Measurements from ENCODE around the gene DYRK1A. TPM values are rescaled to one million over a fixed set of nuclear protein-coding genes. Genes with fewer than 3 reads are reported as not detected.

Gene DYRK1A
- polyA plus RNA-seq, 1 donor: 58.9 TPM

DNA sequence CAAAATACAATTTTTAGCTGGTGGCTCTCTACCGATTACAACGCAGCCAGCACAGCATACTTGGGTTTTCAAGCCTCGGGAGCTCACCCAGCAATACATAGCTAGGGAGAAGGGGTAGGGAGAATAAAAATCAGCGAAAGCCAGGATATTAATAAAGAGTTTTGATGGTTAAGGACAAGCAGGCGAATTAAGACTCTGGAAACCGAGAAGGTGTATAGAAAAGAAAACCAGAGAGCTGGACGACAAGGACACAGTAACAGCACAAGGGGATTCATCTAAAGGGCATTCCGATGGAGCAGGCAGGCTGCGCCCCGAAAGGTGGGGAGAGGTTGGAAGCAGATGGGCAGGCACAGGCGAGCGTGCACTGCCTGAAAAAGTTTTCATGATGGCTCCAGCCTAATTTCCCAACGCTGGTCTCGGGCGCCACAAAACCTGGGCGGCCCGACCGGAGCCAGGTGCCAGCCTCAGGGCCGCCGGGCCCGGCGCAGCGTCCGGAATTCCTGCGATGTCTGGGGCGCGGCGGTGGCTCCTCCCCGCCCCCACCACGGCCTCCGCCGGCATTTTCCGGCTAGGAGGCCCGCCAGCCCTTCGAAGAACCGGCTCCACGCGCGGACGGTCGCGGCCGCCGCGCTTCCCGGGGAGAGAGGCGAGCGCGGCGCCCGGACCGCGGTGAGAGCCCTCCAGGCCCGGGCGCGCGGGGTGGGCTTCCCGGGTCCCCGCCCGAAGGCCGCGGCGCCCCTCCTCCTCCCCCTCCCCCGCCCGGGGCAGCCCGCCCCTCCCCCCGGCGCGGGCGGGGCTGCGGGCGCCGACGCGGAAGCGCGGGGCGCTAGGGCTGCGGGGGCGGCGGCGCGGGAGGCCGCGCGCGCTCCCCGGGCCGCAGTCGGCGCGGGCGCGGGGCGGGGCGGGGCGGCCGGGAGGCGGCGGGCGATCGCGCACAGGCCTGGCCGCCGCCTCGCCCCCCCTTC is 774 bp upstream of the DYRK1A start:
- peak; percentile 77 for DNase-seq

DNA sequence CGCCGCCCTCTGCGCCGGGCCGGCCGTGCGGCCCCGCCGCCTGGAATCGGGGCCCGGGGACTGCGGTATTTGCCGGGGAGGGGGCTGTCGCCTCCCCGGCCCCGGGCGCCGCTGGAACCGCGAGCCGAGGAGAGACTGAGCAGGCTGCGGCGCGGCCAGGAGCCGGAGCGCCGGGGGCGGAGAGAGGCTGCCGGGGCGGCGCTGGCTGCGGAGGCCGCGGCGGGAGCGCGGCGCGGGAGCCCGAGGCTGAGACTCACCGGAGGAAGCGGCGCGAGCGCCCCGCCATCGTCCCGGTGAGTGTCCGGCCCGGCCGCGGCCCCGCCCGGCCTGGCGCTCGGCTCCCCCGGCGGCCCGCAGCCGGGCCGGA is 746 bp downstream of the DYRK1A start:
- peak; percentile 26 for DNase-seq

DNA sequence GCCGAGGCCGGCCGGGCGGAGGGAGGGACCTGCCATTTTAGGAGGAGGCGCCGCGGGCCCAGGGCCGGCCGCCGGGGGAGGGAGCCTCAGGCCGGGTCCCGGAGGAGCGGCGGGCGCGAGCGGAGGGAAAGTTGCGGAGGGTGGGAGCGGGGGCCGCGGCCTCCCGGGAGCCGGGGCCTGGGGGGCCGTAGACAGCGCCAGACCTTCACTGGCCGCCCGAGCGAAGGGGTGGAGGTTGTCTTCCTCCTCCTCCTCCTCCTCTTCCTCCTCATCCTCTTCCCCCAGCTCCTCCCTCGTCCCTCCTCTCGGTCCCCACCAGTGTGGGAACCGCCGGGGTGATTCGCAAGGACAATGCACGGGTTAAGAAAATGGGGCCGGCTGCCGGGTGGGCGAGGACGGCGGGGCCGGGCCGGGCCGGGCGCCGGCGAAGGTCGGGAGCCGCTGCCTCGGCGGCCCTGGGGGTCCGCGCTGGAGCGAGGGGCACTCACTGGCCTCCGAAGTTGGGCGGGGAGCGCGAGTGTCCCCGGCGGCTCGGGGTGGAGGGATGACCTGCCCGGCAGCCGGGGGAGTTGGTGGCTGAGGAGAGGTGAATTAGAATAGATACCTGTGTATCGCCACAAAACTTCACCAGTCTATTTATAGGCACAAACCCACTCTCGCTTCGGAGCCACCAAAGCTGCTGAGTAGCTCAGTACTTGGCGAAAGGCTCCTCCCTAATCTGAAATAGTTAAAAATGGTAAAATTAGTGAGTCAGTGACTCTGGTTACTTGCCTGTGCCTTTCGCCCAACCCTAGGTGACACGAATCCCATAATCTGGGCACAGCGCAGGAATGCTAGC is 1.3 kb downstream of the DYRK1A start:
- peak; percentile 58 for DNase-seq

DNA sequence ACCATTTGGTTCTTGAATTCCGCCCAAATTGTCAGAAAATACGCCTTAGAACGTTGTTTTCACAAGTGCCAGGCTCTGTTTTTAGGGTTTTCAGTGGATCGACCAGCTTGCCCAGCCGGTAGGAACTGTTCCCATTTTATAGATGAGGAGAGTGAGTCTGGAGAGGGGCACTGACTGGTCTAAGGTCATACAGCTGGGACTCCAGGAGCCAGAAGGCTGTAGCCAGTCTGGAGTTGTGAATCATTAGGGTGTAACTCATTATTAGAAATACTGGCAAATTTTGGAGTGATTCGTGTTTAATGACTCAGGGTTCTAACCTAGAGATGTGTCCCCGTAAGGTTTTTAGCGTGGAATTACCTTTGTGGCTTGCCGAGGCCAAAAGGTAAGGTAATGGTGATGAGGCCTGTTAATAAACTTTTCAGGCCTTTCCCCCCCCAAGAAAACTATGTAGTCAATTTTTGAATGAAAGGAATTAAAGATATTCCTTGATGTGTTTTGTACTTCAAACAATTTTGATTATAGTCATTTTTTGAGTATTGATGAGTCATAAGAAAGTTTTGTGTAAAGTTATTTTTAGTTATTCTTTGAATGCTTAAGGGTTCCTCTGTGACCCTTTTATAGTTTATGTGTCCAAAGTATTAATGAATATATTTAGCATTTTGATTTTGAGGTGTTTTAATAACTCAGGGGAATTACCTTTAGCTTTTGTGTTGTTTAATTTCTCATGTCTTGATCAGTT is 2.1 kb downstream of the DYRK1A start:
- no peak for DNase-seq

DNA sequence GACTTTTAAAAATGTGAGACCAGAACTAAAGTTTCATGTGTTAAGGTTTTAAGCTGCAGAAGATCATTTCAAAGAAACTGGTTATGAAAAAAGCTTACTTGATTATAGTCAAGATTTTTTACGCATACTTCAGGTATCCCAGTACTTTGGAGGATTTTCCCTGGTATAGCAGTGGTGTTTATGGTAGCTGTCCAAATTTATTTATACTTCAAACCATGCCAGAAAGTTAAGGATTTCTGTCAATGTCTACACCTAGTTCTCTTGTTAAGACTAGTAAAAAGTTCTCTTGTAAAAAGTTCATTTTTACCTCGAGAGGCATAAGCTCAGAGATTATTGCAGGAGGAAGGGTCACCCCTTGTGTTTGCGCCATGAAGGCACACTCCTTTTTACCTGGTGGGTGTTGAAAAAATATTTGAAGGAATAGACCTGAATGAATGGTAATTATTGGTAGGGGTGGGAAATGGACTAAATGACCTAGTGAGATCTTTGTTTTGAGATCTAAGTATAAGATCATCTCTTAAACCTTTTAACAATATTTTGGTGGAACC is 2.8 kb downstream of the DYRK1A start:
- DNase-seq: no peak

DNA sequence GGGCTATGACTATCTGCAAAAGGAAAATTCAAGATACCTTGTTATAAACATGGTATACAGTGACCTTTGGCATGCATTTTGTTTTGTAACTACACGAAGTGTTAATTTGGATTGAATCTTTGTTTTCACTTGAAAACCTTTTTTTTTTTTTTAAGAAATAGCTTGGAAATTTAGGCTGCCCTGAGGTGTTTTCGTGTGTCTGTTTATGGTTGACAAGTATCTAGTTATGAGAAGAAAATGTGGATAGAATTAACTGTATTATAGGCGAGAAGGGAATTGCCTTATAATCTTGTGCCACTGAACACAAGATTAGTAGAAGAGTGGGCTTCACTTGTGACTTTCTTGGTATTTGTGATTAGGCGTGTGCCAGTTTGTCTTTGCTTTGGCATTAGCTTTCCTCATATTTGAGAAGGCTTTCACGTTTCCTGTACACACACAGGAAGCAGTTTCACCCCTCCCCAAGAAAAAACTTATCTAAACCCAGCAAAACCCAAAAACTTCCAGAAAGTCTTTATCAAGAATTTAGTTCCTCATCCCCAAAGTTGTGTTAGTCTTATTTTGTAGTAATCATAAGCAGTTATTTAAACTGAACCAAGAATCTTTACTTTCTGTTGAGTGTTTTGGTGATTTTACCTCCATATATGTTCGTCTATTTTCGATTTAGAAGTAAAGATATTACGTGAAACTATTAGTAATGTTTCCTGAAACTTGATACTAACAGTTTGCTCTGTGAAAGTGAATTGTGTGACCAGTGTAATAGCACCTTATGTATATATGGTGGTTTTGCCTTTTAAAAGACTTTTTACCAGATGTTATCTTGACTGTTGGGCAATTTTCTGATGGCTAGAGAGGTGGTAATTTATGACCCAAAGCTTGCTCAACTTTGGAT is 3.8 kb downstream of the DYRK1A start:
- no peak for DNase-seq

DNA sequence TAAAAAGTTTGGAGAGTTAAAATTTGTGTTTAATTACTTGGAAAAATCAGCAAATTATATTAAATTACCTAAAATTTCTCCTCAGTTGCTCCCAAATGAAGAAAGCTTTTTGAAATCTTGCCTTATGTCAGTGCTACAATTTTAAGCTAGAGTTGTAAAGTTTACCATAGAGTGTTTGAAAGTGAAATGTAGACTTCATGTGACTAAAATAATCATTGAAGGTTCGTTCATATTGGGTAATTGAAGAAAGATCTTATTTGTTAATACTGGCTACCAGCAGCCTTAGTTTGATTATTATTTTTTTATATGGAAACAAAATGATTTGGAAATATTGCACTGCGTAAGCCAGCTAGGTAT is 4.4 kb downstream of the DYRK1A start:
- DNase-seq: no peak

DNA sequence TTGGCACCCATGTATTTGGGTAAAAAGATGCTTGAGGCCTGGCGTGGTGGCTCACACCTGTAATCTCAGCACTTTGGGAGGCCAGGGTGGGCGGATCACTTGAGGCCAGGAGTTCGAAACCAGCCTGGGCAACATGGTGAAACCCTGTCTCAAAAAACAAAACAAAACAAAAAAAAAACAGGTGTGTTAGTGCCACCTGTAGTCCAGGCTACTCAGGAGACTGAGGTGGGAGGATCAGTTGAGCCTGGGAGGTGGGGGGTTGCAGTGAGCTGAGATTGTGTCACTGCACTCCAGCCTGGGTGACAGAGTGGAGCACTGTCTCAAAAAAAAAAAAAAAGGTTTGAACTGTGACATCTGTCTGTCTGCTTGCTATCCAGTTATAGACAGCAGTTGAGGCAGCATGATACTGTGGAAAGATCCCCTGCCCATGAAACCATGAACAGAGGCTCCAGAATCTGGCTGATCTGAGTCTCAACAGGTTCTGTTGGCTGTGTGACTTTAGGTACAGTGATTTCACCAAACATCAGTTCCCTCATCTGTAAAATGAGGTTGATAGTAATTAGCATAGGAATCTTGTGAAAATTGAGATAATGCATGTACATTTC is 5.7 kb downstream of the DYRK1A start:
- DNase-seq: no peak

DNA sequence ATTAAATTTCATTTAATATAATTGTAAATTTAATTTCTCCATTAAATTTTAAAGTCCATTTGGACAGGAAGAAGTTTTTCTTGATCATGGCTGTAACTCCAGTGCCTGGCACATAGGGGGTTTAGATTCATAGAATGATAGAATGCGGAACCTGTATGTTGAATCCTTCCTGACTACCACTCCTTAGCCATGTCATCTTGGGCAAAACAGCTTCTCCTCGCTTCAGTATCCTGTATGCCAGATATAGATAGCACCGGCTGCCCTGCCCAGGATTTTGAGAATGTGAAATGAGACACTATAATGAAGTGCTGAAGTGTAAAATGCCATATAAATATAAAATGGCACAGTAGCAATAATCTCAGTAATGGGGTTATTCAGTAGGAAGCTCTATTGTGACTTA is 6.4 kb downstream of the DYRK1A start:
- DNase-seq: no peak

DNA sequence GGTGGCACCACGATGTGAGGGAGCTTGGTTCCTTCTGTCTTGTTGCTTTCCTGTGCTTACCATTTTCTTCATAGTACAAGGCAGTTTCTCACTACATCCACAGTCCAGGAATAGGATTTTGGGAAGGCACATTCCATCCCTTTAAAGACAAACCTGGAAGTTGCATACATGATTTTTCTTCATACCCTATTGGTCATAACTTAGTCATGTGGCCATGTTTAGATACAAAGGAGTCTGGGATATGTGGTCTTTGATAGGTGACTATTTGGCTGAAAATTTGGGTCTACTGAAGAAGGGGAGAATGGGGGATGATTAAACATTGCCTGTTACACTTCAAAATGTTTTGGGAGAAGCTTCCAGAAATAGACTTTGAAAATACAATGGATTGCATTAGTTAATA is 7.0 kb downstream of the DYRK1A start:
- DNase-seq: no peak

DNA sequence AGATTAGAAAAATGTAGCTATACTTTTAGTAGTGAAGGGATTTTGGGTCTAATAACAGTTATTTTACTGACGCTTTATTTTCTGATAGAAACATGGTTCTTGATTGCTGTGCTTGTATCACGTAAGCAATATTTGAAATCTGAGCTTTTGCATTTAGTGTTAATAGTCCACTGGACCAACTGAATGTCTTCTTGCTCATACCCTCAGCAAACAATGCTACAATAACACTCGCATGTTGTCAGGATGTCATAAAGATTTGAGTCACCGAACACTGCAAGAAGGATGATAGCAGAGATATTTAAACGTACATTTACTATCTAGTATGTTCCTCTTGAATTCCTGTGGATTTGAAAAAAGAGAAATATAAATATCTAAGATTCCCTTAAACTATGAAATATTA is 7.5 kb downstream of the DYRK1A start:
- no peak for DNase-seq

DNA sequence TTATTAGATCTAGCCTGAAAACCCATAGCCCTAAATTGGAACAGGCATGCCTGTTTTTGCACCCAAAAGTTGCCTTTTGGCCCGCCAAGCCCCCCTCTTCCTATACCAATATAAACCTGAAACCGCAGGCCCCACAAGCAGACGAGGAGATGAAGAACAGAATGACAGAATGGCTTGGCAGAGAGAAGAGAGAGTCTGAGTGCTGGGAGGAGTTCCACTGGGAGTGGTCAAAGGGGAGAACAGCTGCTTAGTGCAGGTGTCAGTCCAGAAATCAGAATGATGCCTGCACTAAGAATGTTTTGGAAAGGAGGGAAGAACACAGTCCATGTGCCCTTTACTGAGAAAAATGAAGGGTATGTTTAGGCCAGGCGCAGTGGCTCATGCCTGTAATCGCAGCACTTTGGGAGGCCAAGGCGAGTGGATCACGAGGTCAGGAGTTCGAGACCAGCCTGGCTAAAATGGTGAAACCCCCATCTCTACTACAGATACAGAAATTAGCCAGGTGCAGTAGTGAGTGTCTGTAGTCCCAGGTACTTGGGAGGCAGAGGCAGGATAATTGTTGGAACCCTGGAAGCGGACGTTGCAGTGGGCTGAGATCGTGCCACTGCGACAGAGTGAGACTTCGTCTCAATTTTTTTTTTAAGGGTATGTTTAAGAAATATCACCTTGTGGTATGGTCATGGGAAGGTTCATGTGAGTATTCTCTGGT is 9.4 kb downstream of the DYRK1A start:
- no peak for DNase-seq

DNA sequence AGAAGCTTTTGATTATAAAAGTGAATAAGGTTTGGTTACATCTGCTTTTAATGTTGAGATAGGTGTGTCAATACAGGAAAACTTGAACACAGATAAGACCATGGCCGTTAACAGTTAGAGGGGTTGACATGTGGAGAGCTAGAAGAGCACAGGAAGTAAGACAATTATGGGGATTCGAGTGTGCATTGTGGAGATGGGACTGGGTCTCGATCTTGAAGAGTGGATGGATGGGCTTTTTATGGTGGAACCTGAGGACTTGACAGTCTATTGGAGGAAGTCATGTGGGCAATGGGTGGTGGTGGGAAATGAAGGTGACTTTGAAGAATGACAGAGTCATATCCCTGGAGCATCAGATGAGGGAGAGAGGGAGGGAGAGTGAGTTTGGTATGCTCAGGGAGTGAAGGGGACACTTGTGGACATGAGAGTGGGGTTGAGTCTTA is 12.1 kb downstream of the DYRK1A start:
- DNase-seq: no peak

DNA sequence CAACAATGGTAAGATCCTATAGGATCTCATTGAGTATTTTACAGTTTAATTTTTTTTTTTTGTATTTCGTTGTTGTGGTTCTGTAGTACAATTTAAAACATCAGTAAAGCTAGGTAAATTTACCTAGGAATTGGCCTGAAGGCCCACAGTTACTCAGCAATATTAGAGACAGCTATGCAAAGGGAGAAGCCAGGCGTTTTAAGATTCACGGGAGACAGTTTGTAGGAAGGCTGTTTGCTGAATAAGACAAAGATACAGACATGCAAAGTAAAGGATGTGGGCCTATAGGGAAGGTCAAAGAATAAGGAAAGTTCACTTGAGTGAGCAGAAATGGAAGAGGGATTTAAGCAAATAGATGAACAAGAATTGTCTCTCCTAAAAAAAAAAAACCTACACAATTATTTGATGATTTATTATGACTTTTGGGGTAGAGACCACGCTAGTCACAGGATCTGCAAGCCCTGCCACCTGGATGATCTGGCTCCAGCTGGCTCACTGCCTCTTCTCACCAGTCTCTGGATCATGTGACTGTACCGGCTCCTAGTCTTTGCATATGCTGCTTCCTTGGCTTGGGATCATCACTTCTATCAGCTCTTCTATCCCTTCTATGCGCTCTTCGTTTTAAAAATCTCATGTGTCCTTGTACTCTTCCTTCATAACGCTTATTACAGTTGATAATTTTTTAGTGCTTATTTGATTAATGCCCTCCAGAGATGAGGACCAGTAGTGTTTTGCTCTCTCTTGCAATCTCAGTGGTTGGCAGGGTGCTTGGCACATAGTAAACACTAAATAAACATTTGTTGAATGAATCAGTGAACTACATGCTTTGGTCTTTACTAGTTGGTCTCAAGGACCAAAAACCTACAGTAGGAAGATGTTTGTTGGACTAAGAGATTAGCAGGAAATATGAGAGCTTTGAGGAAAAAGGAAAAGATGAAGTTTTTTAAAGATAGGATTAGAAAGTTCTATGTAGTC is 14.1 kb downstream of the DYRK1A start:
- DNase-seq: no peak

DNA sequence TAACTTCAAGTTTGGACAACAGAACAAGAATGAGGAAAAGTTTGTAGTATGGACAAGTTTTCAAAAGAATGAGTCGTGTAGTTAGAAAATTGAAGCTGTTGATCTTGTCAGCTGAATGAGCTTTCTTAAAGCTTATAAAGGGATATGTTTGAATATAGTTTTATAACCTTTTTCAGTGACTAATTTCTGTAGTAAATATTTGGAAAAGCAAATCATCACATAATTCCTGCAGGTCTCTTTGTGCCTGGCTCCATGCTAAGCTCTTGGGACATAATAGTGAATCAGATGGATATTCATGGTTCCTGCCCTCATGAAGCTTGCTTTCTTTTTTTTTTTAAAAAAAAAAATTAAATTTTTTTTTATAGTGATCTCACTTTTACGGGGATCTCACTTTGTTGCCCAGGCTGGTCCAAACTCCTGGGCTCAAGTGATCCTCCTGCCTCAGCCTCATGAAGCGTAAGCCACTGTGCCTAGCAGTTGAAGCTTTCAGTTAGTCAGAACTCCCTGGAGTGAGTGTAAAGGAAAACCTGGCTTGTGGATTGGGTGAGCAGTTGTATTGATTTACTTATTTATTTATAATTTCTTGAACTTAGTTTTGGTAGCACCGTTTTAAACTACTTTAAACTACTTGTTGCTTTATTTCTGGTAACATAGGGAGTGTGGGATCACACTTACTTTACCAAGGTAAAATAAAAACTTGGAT is 15.5 kb downstream of the DYRK1A start:
- DNase-seq: no peak

DNA sequence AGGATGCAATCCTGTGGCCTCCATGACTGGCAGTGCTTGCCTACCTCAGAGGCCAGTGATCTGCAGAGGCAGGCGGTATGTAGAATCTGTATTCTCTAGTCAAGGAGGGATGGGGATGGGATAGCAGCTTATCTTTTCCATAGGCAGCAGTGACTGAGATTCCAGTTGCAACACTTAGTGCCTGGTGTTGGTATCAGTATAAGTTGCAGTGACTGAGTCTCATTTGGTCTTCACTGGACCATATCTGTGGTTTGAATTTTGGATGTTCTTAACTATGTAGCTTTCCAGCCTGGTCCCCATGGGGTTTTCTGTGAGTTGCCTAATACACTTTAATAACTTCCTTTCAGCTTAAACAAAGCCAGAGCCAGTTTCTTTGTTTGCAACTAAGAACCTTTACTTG is 16.5 kb downstream of the DYRK1A start:
- no peak for DNase-seq

DNA sequence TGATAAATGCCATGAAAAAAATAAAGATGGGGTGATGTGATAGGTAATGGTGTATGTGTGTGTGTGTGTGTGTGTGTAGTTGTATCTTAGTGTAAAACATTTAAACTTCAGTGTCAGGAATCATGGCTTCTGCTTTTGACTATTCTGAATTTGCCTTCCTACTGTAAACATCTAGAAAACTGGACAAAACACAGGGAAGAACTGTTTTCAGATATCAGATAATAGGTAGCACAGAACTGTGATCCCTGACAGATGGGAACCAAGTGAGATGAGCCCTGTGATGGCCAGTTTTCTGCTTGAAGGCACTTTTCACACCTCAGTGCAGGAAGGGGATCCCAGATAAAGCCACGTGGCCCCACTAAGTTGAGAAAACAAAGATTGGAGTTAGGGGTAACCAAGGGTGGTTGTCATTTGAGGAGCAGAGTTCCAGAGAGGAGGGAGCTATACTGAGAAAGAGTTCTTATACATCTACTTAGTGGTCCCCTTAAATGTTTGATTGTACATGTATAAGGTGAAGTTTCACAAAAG is 17.3 kb downstream of the DYRK1A start:
- no peak for DNase-seq

DNA sequence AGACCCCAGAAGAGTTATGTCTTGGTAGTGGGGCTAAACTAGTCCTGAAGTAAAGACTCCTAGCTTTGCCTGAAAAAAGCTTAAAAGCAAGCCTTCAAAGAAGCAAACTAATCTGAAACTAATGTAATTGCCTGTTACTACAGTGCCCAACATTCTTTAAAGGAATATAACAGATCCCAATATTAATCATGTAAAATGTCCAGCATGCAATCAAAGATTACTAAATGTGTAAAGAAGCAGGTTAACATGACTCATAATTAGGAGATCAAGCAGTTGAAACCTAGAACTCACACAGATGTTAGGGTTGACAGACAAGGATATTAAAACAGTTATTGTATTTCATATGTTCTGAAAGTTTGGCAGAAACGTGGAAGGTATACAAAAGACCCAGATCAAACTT is 17.8 kb downstream of the DYRK1A start:
- no peak for DNase-seq

All from hindlimb muscle (tissue), 1 donor.